ENCODE data around the gene UBE2F.
"Not testable (repeated sequence)": the region's sequence is repeated elsewhere in the genome, so short reads cannot be mapped to it uniquely, and the experiment has no call there.

Gene UBE2F

GRCh38 chr2:237955640-237956401 is 11.0 kb upstream of the UBE2F start:
- Histone ChIP-seq H3K4me1 (peaks cover 0 to 11% (median 5%) of the 10 kb centered on the region in 10 experiments; a peak in 5 of 20 replicates), H3K36me3 (no peaks in the 10 kb centered on the region), H3K4me3 (no peak overlapping the region), H3K27me3 (no peaks in the 10 kb centered on the region), H3K9ac (no peak overlapping the region), H3K4me2 (no peak overlapping the region), H4K20me1 (no peaks in the 10 kb centered on the region), H3K9me3 (replicated peaks in 1 of 11) (peaks cover 0 to 13% (median 9%) of the 10 kb centered on the region in 11 experiments; a peak in 15 of 22 replicates), H3K27ac (no peak overlapping the region)
- TF ChIP-seq Cebpa-rat (IDR thresholded peaks at IDR 0.05) = no peak

- Histone ChIP-seq H3K9ac (no peak overlapping the region), H3K36me3 (no peaks in the 10 kb centered on the region), H3K4me3 (no peak overlapping the region), H4K20me1 (no peaks in the 10 kb centered on the region), H3K9me3 (replicated peaks in 1 of 11) (peaks cover 2 to 19% (median 11%) of the 10 kb centered on the region in 11 experiments; a peak in 20 of 22 replicates), H3K27me3 (no peaks in the 10 kb centered on the region), H3K27ac (no peak overlapping the region), H3K4me1 (peaks cover 0 to 11% (median 5%) of the 10 kb centered on the region in 10 experiments; a peak in 5 of 20 replicates), H3K4me2 (no peak overlapping the region)
- TF ChIP-seq Cebpa-rat (IDR thresholded peaks at IDR 0.05) = no peak
Observed at GRCh38 chr2:237956402-237956736, 10.4 kb upstream of the UBE2F start.

DNA sequence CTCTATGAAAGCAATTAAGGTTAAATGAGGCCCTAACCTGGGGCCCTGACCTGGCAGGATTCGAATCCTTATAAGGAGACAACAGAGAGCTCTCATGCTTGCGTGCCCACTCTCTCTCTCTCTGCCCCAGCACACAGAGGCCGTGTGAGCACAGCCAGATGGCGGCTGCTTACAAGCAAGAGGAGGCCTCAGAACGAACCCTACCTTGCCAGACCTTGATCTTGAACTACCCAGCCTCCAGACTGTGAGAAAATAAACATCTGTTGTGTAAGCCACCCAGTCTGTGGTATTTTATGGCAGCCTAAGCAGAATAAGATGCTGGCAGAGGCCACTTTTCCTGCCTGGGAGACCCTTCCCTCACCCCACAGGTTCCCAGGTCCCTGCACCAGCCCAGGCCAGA is 5.2 kb upstream of the UBE2F start:
- Histone ChIP-seq H3K9ac (no peak overlapping the region), H3K4me2 (no peak overlapping the region), H4K20me1 (no peaks in the 10 kb centered on the region), H3K9me3 (replicated peaks in 1 of 11) (peaks cover 18 to 37% (median 25%) of the 10 kb centered on the region in 11 experiments), H3K4me1 (peaks cover 5 to 16% (median 11%) of the 10 kb centered on the region in 10 experiments; a peak in 15 of 20 replicates), H3K27ac (no peak overlapping the region), H3K27me3 (no peaks in the 10 kb centered on the region), H3K4me3 (no peak overlapping the region), H3K36me3 (peaks cover 0 to 6% (median 0%) of the 10 kb centered on the region in 11 experiments; a peak in 1 of 22 replicates)
- TF ChIP-seq Cebpa-rat (IDR thresholded peaks at IDR 0.05) = no peak

- no peak overlapping the region for H3K4me3 ChIP-seq
- no peak overlapping the region for H3K4me2 ChIP-seq
- H3K4me1 ChIP-seq = peaks cover 5 to 12% (median 8%) of the 10 kb centered on the region in 10 experiments; a peak in 18 of 20 replicates
- peaks cover 18 to 37% (median 25%) of the 10 kb centered on the region in 11 experiments for H3K9me3 ChIP-seq (replicated peaks in 1 of 11)
- H3K9ac ChIP-seq = no peak overlapping the region
- peaks cover 0 to 6% (median 0%) of the 10 kb centered on the region in 11 experiments; a peak in 1 of 22 replicates for H3K36me3 ChIP-seq
- TF ChIP-seq Cebpa-rat (IDR thresholded peaks at IDR 0.05) = no peak
- peaks cover 0 to 6% (median 4%) of the 10 kb centered on the region in 11 experiments; a peak in 9 of 22 replicates for H4K20me1 ChIP-seq
- H3K27me3 ChIP-seq = no peaks in the 10 kb centered on the region
- no peak overlapping the region for H3K27ac ChIP-seq
Observed at GRCh38 chr2:237962432-237963084, 4.3 kb upstream of the UBE2F start.

DNA sequence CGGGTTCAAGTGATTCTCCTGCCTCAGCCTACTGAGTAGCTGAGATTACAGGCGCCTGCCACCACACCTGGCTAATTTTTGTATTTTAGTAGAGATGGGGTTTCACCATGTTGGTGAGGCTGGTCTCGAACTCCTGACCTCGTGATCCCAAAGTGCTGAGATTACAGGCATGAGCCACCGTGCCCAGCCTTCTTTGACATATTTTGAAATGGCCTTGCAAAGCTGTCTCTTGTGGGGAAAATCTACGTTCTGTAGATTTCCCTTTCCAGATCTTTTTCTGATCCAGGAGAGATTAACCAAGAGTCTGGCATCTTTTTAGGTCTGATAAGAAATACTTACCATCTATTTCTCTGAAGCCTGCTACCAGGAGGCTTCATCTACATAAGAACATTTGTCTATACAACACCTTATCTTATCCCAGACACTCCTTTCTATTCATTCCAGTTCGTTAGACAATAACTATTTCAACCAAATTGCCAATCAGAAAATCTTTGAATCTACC is 3.3 kb upstream of the UBE2F start:
- not testable (repeated sequence) for H3K9ac ChIP-seq, H3K27me3 ChIP-seq, H3K27ac ChIP-seq, H3K4me2 ChIP-seq, H3K4me3 ChIP-seq, H3K36me3 ChIP-seq
- Histone ChIP-seq H3K4me1 (peaks cover 14 to 20% (median 17%) of the 10 kb centered on the region in 10 experiments), H4K20me1 (peaks cover 4 to 16% (median 12%) of the 10 kb centered on the region in 11 experiments; a peak in 16 of 22 replicates), H3K9me3 (replicated peaks in 1 of 11) (peaks cover 18 to 37% (median 25%) of the 10 kb centered on the region in 11 experiments)

DNA sequence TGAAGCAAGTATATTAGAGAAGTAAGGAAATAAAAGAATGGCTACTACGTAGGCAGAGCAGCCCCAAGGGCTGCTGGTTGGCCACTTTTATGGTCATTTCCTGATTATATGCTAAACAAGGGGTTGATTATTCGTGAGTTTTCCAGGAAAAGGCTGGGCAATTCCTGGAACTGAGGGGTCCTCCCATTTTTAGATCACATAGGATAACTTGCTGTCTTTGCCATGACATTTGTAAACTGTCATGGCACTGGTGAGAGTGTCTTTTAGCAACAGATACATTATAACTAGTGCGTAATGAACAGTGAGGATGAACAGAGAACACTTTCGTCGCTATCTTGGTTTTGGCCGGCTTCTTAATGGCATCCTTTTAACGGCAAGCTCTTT is 2.6 kb upstream of the UBE2F start:
- no peak overlapping the region for H3K4me2 ChIP-seq
- H3K27ac ChIP-seq = no peak overlapping the region
- peaks cover 0 to 6% (median 0%) of the 10 kb centered on the region in 11 experiments; a peak in 1 of 22 replicates for H3K36me3 ChIP-seq

GRCh38 chr2:237964578-237965404 is 2.0 kb upstream of the UBE2F start:
- H3K4me3 ChIP-seq = no peak overlapping the region
- no peak overlapping the region for H3K4me2 ChIP-seq
- H4K20me1 ChIP-seq = peaks cover 14 to 27% (median 23%) of the 10 kb centered on the region in 11 experiments; a peak in 21 of 22 replicates
- H3K4me1 ChIP-seq = peaks cover 24 to 31% (median 29%) of the 10 kb centered on the region in 10 experiments
- H3K9me3 ChIP-seq (replicated peaks in 1 of 11) = peaks cover 18 to 37% (median 25%) of the 10 kb centered on the region in 11 experiments
- no peak overlapping the region for H3K27ac ChIP-seq
- H3K9ac ChIP-seq = no peak overlapping the region
- peaks cover 0 to 6% (median 0%) of the 10 kb centered on the region in 11 experiments; a peak in 1 of 22 replicates for H3K36me3 ChIP-seq
- TF ChIP-seq Cebpa-rat (IDR thresholded peaks at IDR 0.05) = no peak
- H3K27me3 ChIP-seq = no peaks in the 10 kb centered on the region

More for the DNA sequence above, 2.6 kb upstream of the UBE2F start:
- TF ChIP-seq Cebpa-rat (IDR thresholded peaks at IDR 0.05) = no peak
- H3K9ac ChIP-seq = no peak overlapping the region
- no peaks in the 10 kb centered on the region for H3K27me3 ChIP-seq
- H3K9me3 ChIP-seq (replicated peaks in 1 of 11) = peaks cover 18 to 37% (median 25%) of the 10 kb centered on the region in 11 experiments
- peaks cover 8 to 21% (median 17%) of the 10 kb centered on the region in 11 experiments; a peak in 20 of 22 replicates for H4K20me1 ChIP-seq
- no peak overlapping the region for H3K4me3 ChIP-seq
- peaks cover 18 to 25% (median 23%) of the 10 kb centered on the region in 10 experiments for H3K4me1 ChIP-seq

- not testable (repeated sequence) for H3K27ac ChIP-seq, H3K36me3 ChIP-seq, H3K27me3 ChIP-seq
- peak overlapping the region; percentile 78 to 97 (median 91) for H3K4me2 ChIP-seq
- peak overlapping the region in 8 of 10 experiments; percentile 87 to 98 (median 94); a peak in 10 of 20 replicates for H3K4me3 ChIP-seq
- peaks cover 18 to 32% (median 25%) of the 10 kb centered on the region in 11 experiments for H3K9me3 ChIP-seq (replicated peaks in 1 of 11)
- H3K4me1 ChIP-seq = peaks cover 34 to 41% (median 38%) of the 10 kb centered on the region in 10 experiments
- H4K20me1 ChIP-seq = peaks cover 25 to 38% (median 34%) of the 10 kb centered on the region in 11 experiments; a peak in 21 of 22 replicates
- H3K9ac ChIP-seq = peak overlapping the region in 7 of 11 experiments; percentile 62 to 92 (median 71); a peak in 8 of 22 replicates
Observed at GRCh38 chr2:237965844-237966243, 970 bp upstream of the UBE2F start.
